ENCODE data around the gene AP3B1.
"Not testable (repeated sequence)": the region's sequence is repeated elsewhere in the genome, so short reads cannot be mapped to it uniquely, and the experiment has no call there.

The AP3B1 gene

DNA sequence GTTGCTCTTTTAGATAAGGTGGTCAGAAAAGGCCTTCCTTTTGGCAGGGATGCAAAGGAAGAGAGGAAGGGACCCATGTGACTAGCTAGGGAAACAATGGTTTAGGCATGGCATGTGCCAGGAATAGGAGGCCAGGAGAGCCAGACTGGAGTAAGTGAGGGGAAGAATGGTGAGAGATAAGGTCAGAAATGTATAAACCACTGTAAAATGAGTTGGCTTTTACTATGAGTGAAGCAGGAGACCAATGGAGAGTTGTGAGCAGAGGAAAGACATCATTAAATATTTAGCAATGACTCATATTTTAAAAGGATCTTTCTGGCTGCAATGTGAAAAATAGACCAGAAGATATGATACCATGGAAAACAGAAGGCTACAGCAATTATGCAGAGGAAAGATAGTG lies 50.9 kb downstream of the AP3B1 start:
- DNase-seq (ENCODE audit: low spot score) = no peak

DNA sequence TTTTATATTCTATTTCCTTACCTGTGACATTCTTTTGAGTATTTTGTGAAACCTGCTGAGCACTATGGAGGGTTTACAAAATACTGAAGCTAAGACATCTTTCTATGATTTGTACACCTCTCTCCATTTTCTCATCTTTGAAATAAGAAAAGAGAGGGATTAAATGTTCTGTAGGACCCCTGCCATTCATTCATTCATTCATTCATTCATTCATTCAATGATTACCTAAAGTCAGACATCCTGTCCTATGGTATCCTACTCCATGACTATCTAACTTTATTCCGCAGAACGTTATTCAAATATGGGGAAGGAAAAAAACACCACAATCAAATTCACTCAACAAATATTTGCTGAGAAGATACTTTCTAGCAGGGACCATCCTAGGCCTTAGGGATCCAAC lies 51.4 kb downstream of the AP3B1 start:
- DNase-seq (ENCODE audit: low spot score) = no peak

DNA sequence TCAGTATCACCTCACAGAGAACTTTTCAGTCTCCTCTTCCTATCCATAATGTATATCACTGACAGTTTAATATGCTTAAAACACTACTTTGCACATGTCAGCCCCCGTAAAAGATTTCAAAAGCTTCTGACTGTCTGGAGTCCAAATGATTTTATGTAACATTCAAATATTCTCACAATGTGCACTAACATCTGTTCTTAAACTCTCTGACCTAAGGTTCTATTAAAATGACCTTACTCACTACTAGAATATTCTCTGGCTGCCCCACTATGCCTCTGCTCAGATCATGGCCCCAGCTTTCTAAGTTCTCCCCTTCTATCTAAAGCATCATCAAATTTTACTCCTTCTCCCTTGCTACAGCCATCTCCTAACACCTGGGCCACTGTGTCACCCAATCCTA lies 52.5 kb downstream of the AP3B1 start:
- DNase-seq (ENCODE audit: low spot score) = no peak

DNA sequence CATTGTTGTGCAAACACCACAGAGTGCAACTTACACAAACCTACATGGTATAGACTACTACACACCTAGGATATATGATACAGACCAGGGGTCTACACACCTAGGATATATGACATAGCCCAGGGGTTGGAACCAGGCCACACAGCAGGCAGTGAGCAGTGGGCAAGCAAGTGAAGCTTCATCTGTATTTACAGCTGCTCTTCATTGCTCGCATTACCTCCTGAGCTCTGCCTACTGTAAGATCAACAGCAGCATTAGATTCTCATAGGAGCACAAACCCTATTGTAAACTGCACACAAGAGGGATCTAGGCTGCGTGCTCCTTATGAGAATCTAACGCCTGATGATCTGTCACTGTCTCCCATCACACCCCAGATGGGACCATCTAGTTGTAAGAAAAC lies 56.6 kb downstream of the AP3B1 start:
- no peak for DNase-seq (ENCODE audit: low spot score)

DNA sequence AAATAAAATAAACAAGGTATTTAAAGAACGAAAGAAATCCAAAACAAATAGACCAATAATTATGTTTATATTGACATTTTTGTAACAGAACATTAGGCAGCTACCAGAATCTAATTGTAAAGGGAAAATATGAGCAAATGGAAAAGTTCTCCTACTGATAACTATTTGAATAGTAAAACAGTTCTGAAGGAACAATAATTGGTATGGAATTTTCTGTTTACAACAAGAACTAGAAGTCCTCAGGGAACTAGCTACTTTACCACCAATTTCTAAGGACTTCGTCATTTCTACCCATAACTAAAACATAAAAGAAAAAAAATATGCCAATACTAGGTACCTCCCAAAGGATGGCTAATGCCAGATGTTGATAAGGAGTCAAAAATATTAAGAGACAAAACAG lies 58.5 kb downstream of the AP3B1 start:
- DNase-seq (ENCODE audit: low spot score) = no peak

DNA sequence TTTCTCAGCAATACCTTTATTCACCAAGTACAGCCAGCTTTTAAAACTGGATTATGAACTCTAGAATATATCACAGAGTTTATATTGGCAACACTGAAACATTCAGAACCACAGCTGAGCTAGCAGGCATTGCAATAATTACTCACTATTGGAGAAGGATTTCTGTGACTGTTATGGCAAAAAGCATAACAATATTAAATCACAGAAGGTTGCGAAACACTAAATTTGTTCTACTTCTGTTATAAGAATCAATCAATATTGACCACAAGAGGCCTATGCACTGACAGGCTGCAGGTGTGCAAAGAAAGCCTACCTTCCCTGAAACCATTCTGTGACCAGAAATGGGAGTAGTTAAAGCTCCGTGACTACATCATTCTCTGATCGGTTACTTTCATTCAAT lies 59.2 kb downstream of the AP3B1 start:
- DNase-seq (ENCODE audit: low spot score) = no peak

DNA sequence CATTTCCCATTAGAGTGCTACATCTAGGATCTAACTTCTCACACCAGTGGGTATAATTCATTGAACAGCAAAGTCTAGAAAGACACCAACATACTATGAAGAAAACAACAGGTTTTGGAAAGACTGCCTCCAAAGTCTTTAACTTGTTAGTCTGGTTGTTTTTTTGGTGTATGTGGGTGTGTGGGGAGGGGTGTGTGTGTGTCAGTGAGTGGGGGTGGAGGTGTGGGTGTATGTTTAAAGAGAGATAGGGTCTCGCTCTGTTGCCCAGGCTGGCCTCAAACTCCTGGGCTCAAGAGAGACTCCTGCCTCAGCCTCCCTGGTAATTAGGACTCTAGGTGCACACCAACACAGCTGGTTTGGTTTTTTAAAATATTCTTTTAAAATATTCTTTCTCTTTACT lies 59.7 kb downstream of the AP3B1 start:
- DNase-seq (ENCODE audit: low spot score) = no peak

DNA sequence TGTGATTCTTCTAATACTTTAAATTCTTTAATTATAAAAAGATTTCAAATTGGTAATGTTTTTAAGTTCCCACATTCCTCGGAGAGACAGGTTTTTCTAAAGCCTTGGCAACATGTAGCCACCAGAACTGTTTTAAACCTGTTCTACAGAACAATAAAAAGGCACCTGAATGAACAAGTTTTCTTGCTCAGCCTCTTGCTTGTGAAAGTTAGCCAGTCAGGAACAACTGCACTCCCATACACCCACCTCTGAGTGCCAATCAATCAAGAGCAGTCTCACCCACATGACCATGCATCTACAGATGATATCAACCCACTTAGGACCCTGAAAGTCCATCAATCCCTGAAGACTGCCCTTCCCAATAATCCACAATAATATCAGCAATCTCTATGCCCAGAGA lies 62.3 kb downstream of the AP3B1 start:
- no peak for DNase-seq (ENCODE audit: low spot score)

DNA sequence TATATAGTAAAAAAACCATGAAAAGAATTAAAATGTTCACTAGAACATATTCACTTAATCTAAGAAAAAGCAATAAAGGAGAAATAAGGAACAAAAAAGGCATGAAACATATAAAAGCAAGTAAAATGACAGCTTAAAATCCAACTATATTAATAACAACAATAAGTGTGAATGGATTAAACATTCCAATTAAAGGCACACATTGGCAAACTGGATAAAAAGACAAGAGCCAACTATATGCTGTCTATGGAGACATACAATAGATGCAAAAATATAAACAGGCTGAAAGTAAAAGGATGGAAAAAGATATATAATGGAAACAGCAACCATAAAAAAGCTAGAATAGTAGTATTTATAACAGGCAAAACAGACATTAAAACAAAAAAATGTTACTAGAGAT lies 70.1 kb downstream of the AP3B1 start:
- DNase-seq (ENCODE audit: low spot score) = no peak

DNA sequence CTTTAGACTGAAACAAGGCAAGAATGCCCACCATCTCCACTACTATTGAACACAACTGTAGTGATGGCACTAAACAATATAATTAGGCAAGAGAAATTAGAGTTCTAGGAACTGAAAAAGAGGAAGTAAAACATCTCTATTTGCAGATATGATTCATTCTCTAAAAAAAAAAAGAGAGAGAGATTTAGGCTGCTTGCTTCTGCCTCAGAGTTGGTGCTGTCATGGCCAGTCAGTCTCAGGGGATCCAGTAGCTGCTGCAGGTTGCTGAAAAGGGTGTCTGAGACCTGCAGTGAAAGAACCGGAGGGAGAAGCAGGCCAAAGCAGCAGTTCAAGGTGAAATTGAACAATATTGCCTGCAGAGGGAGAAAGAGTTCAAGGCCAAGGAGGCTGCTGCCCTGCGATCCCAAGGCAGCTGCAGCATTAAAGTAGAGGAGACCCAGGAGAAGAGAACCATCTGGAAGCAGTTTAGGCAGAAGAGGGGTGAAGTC lies 72.5 kb downstream of the AP3B1 start:
- peak; percentile 70 for DNase-seq (ENCODE audit: low spot score)

DNA sequence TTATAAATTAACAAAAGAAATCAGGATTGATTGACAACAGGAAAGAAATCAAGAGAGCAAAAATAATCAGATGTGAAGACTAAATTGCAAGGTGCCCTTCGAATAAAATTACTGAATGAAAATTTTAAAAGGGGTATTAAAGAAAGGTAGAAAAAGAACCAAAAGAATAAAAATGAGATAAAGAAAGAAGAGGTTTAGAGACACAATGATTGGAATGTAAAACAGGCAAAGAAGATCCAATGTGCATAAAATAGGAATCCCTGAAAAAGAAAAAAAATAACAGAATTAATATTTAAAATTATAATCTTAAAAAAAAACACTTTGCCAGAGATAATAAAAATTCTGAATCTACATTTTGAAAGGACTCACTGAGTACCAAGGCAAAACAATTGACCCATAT lies 73.0 kb downstream of the AP3B1 start:
- no peak for DNase-seq (ENCODE audit: low spot score)

DNA sequence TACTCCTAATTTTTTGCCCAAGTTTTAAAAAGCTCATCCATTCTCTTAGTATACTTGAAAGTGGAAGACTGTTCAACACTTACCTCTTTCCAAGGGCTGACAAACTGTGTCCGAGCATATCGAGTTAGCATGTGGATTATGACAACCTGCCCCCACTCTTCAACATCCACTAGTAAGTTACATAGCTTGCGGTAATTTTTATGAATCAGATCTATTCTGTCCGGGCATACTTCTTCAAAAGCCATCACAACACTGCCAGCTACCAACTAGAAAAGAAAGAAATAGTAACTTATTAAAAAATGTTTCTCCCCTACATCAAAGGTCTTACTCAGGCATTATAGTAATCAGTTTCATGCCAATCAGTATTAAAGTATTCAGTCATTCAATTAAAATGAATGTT lies 78.5 kb downstream of the AP3B1 start:
- DNase-seq (ENCODE audit: low spot score) = no peak

DNA sequence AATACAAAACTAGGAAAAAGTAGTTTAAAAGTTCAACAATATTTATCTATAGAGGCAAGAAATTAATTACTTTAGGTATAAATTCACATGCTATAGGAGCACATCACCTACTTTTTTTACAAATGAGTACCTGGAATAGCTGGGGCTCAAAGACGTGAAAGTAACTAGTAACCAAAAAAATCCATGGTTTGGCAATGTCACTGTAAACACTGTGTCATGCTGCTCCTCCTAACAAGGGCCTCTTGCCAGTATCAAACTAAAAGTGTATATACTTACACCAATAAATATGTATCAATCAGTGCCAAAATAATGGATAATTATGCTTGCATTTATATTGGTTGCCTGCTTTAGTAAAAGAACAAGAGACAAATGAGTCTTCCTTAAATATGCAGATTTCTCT lies 78.9 kb downstream of the AP3B1 start:
- DNase-seq (ENCODE audit: low spot score) = no peak

DNA sequence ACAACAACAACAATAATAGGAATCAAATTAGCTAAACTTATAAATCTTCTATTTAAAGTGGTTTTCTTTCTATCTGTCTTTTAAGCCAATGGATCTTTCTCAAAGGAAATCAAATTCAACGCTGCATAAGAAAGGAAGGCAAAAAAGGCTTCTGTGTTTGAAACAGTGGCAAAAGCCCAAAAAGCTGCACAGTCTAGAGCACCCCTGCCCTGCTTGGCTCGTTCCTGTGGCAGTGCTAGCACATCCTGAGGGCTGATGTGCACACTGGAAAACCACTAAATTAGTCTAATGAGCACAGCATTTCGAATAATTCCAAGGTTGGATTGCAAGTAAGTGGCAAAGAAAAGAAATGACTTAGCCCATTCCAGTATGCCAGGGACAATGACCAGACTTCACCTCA lies 80.7 kb downstream of the AP3B1 start:
- no peak for DNase-seq (ENCODE audit: low spot score)

DNA sequence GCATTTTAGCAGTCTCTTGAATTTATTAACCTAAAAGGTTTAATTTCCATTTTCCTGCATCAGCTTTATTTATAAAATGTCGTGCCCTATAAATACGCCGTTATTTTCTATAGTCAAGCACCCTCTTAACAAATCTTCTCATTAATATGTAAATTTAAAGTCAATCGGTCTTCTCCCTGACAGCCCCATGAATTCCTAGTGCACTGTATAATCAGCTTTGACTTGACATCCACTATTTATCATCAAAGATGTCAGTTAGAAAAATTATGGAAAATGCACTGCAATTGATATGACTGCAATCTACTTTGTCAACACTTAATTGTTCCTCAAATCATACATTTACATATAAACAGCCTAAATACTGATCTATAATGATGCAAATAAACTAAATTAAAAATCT lies 83.4 kb downstream of the AP3B1 start:
- no peak for DNase-seq (ENCODE audit: low spot score)

DNA sequence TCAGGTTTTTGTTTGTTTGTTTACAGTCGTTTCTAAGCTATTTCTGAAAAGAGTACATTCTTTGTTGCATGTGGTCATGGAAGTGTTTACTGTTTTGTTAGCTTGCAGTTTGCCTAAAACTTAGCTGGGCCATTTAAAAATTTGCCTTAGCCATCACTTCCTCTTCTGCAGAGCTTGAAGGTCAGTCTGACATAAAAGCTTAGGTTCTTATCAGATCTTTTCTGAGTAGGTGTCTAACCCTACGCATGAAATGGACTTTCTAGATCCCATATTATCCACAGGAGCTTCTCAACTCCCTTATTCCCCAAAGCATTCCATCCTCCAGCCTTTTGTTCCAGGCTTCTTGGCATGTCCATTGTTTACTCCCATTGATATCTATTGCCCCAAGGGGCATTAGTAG lies 90.3 kb downstream of the AP3B1 start:
- no peak for DNase-seq (ENCODE audit: low spot score)

DNA sequence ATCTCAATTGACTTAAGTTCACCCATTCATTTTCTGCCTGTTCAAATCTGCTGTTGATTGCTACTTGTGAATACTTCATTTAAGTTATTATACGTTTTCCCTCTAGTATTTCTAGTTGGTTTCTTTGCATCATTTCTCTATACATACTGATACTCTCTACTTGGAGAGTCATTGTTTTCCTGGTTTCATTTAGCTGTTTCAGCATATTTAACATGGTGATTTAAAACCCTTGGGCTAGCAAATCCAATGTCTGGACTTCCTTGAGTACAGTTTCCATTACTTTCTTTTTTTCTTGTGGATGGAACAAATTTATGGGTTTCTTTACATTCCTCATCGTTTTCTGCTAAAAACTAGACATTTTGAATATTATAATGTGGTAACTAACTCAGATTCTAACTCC lies 90.7 kb downstream of the AP3B1 start:
- no peak for DNase-seq (ENCODE audit: low spot score)

DNA sequence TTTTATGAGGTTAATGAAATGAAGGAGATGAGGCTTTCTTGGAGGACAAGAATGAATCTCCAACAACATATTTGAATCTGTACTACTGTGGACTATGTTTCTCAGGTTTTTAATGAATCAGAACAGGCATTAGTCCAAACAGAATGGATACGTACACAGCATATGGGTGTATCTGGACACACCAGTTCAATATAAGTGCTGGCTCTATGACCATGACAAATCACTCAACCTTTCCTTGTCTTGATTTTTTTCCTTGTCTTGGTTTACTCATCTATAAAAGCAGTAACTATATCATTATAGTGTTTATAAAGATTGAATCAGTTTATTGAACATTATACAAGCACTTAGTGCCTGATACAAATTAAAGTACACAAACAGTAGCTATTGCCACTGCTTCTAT lies 104.1 kb downstream of the AP3B1 start:
- no peak for DNase-seq (ENCODE audit: low spot score)

DNA sequence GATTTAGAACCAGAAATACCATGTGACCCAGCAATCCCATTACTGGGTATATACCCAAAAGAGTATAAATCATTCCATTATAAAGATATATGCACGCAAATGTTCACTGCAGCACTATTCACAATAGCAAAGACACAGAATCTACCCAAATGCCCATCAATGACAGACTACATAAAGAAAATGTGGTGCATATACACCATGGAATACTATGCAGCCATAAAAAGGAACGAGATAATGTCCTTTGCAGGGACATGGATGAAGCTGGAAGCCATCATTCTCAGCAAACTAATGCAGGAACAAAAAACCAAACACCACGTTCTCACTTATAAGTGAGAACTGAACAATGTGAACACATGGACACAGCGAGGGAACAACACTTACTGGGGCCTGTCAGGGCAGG lies 105.8 kb downstream of the AP3B1 start:
- not testable (repeated sequence) for DNase-seq (ENCODE audit: low spot score)

DNA sequence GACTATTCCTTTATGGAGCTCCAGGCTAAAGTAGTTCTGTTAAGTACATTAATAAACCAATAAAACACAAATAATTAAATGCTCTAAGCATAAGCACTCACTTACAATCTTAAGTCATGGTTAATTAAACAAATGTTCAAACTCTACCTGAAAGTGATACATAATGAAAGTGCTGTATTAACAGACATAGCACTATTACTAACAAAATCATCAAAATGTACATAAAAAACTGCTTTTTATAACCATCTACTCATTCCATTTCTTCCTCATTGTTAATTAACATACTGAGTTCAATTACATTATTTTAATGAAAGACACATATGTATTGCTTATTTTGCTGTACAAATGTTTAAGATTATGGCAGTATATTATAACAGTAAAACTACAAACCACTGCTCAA lies 107.3 kb downstream of the AP3B1 start:
- DNase-seq (ENCODE audit: low spot score) = no peak

DNA sequence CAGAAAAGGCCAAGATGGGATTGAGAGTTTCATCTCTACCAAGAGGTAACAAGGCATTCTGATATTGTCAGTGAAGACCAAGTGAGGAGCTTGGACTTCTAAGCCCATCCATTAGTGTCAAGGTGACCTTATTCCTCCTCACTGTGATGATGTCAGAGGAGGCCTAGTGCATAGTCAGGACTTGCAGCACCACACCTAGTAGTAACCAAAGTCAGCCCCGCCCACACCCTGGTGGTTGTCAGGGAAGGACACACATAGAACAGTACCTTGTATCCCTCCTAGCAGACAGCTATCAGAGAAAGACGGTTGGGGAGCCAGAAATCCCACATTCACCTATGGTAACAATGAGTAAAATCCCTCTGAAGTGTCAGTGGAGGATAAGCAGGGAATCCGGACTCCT lies 111.7 kb downstream of the AP3B1 start:
- DNase-seq (ENCODE audit: low spot score) = no peak

DNA sequence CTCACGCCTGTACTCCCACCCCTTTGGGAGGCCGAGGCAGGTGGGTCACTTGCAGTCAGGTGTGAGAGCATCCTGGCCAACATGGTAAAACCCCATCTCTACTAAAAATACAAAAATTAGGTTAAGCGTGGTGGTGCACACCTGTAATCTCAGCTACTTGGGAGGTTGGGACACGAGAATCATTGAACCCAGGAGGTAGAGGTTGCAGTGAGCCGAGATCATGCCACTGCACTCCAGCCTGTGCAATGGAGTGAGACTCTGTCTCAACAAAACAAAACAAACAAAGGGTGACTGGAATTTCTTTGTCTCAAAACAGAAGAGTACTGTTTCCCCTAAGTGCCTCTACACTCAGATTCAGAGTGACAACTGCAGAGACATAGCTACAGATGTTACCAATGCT lies 116.1 kb downstream of the AP3B1 start:
- no peak for DNase-seq (ENCODE audit: low spot score)

DNA sequence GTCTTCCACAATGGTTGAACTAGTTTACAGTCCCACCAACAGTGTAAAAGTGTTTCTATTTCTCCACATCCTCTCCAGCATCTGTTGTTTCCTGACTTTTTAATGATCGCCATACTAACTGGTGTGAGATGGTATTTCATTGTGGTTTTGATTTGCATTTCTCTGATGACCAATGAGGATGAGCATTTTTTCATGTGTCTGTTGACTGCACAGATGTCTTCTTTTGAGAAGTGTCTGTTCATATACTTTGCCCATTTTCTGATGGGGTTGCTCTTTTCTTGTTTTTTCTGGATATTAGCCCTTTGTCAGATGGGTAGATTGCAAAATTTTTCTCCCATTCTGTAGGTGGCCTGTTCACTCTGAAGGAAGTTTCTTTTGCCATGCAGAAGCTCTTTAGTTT lies 124.2 kb downstream of the AP3B1 start:
- DNase-seq (ENCODE audit: low spot score) = not testable (repeated sequence)

DNA sequence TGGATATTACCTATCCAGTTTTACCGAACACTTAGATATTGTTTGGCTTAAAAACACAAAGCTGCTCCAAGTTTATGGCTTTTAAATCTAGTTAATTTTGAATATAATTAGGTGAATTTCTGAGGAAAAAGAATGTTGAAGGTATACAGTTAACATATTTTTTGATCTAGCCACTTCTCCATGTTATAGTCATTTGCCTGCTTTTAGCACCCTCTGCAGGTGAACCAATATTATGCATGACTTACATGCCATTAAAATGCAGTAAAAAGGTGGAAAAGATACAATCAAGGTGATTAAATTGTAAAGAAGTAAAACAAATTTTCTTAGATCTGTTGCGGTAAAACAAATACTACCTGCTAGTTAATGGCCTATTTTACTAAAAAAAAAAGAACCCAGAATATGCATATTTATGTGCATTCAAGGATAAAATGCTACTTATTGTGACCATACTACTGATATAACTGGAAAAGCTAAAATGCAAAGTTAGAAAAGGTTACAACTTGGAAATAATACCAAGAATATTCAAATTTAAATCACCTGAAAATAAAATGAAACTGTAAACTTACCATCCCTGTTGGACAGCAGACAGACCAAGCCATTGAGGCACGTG lies 132.1 kb downstream of the AP3B1 start:
- peak; percentile 3 for DNase-seq (ENCODE audit: low spot score)

DNA sequence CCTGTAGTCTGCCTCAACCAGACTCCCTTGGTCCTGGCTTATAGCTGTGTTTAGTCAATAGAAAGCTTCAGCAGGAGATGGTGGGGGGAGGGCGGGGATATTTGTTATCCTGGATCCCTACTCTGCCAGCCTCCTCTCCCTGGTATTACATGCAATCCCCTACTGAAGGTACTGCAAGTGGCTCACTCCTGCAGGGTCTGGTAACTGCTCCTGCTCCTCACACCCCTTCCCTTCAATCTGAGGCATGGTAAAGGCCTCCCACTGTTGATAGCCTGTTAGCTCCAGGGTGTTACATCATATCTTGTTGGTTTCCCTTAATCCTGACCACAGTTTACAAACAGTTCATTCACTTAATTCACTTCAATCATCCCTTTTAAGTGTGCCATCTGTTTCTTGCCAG lies 137.5 kb downstream of the AP3B1 start:
- DNase-seq (ENCODE audit: low spot score) = no peak
